GM21529 (cell line): Measurements from ENCODE around the gene OLFML2A.

Experiments used
- ATAC-seq: cut with Tn5 transposase; IDR thresholded peaks from one replicate; pipeline ENCODE4 v1.9.1; 2021; ENCODE audit not compliant: unreplicated experiment

OLFML2A gene

DNA sequence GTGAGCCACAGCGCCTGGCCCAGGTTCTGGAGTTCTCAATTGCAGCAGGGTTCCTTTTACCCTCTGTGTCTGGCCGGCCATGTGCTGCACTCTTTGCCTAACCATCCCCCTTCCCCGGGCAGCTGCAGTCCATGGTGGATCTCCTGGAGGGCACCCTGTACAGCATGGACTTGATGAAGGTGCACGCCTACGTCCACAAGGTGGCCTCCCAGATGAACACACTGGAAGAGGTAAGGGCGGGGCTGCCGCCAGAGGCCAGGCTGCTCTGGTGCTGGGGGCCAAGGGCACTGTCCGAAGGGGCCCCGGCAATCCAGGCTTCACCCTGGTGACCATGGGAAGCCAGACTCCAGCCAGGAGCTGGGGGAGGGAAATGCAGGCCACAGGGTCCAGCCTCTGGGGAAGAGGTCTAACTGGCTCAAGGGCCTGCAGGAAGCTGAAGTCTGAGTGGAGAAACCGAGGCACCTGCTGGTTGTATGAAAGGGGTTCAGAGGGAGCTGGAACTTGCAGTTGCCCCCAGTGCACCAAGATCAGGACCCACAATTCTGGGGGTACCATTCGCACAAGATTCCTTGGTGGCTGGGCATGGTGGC, 18.1 kb downstream of the OLFML2A start:
- ATAC-seq: no peak

DNA sequence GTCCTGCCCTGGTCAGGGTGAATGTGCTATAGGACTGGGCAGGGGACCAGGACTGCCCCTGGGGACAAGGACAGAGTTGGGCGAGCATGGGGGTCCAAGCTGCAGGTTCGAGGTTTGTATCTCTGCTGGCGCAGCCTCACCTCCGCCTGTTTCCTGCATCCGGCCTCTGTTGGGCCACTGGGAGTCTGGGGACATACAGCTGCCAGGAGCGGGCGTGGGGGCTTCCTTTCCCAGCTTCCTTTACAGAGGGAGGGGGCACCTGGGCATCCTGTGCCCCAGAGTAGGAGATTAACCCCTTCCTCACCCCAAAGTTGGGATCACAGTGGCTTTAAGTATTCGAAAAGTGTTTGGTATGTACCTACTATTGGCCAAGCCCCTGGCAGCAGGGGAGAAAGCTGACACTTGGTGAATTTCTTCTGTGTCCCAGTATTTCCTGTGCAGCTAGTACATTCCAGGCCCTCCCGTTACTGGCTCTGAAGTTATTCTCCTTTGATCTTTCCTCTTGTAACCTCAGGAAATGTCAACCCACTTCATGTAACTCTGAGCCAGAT, 19.0 kb downstream of the OLFML2A start:
- no peak for ATAC-seq

DNA sequence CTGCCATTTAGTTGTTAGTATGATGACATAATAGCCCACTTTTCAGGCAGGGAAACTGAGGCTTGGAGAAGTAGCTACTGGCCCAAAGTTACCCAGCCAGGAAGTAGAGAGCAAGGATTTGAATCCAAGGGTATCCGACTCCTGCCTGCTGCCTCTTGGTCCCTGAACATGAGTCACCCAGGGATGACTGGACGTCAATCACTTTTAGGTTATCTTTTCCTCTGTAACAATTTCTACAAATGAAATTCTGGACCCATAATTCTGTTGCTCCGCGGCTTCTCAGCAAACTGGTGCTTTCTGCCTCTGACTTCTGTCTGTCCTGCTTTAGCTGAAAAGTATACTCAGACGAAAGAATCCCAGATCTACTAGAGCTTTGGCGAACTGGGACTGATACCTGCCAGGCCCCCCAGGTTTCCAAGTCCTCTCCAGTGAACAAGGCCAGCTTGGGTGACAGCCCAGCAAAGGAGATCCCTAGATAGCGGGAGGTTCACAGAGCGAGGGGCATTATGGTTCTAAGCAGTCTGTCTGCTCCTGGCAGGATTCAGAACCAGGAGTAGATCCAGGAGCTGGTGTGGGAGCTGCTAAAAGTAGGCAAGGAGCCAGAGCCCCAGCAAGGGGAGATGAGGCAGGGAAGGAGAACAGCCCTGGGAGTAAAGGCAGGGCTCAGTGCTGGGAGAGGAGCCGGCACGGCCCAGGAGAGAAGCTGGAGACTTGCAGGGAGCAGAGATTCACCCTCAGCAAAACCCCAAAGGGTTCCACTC, 20.6 kb downstream of the OLFML2A start:
- no peak for ATAC-seq

DNA sequence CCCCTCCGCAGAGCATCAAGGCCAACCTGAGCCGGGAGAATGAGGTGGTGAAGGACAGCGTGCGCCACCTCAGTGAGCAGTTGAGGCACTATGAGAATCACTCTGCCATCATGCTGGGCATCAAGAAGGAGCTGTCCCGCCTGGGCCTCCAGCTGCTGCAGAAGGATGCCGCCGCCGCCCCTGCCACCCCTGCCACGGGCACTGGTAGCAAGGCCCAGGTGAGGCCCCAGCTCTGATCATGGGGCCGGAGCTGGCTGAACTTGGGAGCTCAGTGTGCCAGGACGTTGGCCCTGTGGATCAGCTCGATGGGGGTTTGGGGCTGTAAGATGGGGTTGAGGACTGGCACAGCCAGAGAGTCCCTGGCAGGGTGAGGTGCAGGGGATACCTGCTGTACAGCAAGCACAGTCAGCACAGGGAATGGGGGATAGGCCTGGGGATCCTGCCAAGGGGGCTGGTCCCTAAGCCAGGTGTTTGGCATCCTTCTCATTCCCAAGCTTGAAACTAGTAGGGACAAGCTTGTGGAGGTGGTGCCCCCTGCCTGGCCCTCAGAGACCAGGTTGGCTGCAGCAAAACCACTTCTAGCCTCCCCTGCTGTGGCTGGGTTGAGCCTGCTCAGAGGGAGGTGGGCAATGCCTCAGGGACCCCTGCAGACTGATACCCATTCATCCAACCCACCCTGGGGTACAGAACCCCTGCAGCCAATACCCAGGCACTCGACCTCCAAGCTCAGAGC, 22.5 kb downstream of the OLFML2A start:
- ATAC-seq: no peak

DNA sequence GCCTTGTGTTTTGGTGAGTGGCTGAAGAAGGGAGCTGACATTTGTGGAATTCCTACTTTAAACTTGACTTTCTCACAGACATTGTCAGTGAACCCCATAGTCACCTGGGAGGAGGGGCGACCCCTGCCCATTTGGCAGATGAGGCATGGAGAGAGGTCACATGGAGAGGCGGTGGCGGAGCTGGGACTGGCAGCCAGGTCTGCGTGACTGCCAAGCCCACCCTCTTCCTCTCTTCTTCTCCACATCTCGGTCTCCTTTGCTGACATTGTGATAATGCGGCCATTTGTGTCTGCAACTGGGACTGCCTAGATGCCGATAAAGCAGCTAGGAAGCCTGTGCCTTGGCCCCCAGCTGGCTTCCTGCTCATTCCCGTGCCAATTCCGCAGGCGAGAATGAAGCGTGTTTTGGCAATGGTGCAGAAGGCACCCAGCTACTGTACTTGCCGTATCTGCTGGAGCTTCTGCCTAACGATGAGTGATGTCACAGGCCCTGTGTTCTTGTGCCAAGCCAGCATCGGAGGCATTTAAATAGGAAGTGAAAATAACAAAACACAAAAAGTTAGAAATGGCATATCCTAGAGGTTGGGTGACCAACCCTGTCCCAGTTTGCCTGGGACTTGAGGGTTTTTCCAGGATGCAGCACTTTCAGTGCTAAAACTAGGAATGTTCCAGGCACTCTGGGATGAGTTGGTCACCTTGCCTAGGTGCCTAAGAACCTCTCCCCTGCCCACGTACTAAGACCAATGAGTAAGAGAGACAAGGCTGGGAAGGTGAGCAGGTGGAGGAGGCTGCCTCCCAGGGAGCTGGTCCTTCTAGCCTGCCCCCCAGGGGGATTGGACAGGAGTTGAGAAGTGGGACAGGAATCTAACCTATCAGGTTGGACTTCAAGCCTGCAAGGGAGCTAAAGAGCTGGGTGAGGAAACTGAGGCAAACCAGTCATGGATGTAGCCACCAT, 23.6 kb downstream of the OLFML2A start:
- no peak for ATAC-seq

DNA sequence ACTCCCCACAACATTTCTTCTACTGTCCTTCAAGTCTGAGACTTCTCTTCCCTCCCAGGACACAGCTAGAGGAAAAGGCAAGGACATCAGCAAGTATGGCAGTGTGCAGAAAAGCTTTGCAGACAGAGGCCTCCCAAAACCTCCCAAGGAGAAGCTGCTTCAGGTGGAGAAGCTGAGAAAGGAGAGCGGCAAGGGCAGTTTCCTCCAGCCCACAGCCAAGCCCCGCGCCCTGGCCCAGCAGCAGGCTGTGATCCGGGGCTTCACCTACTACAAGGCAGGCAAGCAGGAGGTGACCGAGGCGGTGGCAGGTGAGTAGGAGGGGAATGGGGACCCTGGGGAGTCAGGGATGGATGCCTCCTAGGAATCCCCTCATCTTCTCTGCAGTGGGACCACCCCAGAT, 24.4 kb downstream of the OLFML2A start:
- no peak for ATAC-seq

DNA sequence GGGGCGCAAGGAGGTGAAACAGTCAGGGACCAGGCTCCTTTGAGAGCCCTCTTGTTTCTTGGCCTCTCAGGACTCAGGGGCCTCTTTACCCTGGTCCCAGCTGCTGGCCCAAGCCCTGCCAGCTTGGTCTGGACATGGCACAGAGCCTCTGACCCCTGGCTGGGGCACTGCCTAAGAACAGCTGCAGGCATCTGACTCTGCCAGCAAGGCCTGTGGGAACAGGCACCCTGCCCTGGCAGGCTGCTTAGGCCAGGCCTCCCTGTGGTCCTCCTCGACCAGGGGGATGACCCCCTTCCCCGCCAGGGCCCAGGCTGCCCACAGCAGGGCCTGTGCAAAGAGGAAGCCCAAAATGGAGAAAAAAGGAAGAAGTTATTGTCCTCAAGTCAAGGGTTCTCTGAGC, 25.5 kb downstream of the OLFML2A start:
- no peak for ATAC-seq

DNA sequence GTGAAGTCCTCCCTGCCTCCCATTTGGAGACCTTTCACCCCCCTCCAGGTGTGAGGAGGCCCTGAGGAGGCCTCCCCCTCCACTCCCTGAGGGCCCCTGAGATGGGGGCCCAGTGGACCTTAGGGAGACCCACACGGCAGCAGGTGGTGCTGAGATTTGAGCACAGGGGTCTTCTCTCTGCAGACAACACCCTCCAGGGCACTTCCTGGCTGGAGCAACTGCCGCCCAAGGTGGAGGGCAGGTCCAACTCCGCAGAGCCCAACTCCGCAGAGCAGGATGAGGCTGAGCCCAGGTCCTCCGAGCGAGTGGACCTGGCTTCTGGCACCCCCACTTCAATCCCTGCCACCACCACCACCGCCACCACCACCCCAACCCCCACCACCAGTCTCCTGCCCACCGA, 27.0 kb downstream of the OLFML2A start:
- ATAC-seq: no peak

DNA sequence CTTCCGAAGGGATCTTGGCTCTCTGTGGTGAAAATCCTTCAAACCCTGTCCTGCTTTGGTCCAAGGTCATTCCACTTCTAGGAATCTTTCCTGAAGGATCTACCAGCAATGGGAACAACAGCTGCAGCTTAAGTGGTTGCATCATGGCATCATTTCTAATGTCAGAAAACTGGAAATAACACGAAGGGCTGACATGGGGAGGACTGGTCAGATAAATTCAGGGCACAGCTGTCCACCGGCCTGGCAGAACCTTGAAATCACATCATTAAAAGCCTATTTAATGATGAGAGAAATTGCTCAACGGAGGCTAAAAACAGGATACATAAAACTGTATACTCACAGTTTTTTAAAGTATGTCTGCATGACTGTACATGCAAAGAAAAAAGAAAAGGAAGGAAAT, 28.3 kb downstream of the OLFML2A start:
- no peak for ATAC-seq

DNA sequence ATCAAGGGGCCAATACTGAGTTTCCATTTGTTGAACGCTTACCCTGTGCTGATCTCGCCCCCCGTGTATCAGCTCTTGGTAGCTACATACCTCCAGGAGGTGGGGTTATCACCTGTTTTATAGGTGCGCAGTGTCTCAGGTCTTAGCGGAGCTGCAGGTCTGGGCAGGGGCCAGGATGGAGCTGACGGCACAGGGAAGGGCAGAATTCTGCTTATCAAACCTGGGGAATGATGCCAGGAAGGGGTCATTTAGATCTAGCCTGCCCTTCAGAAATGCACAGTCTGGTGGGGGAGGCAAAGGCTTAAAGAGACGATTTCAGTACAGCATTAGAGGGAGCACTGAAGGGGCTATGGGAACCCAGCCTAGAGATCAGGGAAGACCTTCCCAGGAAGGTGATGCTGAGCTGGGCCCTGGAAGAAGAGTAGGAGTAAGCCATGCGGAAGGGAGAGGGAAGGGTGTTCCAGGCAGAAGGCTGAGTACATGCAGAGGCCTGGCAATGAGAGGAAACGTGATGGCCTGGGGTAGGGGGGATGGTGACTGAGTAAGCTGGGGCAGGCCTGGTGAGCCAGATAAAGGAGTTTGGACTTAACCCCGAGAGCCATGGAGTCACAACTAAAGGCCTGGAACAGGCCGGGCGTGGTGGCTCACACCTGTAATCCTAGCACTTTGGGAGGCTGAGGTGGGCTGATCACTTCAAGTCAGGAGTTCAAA, 31.5 kb downstream of the OLFML2A start:
- no peak for ATAC-seq

DNA sequence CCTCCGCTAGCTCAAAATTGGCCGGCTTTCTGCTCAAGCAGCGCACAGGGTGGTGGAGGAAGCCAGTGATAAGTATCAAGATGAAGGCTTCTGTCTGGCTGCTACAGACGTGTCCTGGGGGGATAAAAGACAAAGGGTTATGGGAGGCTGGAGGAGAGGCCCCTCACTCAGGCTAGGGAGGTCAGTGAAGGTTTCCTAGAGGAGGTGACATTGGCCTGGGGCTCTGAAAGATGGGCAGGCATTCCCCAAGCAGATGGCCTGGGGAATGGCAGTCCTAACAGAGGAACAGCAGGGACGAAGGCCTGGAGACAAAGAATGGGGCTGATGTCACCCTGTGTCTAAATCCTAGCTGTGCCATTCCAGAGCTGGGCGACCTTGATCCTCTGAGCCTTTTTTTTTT, 32.3 kb downstream of the OLFML2A start:
- no peak for ATAC-seq

DNA sequence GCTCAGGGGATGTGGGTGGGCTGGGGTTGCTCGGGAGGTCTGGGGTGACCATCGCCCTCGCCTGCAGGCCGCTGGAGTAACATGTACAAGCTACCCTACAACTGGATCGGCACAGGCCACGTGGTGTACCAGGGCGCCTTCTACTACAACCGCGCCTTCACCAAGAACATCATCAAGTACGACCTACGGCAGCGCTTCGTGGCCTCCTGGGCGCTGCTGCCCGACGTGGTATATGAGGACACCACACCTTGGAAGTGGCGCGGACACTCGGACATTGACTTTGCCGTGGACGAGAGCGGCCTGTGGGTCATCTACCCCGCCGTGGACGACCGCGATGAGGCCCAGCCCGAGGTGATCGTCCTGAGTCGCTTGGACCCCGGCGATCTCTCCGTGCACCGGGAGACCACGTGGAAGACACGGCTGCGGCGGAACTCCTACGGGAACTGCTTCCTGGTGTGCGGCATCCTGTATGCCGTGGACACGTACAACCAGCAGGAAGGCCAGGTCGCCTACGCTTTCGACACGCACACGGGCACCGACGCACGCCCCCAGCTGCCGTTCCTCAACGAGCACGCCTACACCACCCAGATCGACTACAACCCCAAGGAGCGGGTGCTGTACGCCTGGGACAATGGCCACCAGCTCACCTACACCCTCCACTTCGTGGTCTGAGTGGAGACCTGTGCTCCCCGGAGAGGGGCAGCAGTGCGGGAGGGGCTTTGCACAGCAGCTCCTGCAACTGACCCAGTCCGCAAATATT, 33.0 kb downstream of the OLFML2A start:
- no peak for ATAC-seq

DNA sequence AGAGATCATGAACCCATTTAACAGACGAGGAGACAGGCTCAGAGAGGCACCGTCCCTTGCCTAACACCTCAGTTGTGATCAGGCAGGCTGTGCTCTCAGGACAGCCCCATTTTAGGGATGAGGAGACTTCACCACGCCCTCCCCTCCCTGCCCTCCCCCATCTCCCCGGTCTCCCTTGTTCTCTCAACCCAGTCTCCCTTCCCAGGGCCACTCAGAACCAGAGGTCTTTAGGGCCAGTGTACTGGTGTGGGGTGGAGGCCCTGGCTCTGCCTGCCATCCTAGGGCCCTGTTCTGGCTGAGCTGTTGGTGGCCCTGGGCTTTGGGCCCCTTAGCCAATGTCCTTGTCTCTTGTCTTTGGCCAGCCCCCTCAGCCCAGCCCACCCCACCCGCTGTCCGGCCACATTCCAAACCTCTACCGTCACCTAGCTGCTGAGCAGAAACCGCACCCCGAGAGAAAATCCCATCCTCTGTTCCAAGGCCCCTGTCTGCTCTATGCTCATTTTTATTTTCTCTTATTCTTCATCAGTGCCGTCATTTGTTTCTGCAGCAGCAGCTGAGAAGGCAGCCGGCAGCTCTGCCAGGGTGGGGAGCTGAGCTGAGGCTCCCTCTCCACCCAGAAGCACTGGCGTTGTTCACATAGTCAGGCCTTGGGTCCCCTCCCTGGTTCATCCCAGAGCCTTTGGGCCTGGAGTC, 33.9 kb downstream of the OLFML2A start:
- ATAC-seq: no peak

DNA sequence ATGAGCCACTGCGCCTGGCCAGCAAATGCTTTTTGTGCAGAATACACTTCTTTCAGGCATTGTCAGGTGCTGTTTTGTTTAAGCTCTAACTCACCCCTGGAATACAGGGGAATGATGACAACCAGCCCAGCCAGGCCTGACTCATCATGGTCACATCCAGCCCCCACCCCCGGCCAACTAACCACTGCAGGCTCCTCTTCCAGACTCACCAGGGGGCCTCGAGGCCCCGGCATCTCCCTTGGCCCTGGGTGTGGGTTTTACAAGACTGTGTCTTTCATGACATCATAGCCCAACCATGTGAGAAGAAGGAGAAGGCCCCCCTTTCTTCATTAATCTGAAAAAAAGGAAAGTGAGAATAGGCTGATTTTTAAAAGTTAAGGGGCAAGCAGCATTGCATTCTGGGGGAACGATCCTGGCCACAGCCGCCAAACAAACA, 35.5 kb downstream of the OLFML2A start:
- no peak for ATAC-seq

DNA sequence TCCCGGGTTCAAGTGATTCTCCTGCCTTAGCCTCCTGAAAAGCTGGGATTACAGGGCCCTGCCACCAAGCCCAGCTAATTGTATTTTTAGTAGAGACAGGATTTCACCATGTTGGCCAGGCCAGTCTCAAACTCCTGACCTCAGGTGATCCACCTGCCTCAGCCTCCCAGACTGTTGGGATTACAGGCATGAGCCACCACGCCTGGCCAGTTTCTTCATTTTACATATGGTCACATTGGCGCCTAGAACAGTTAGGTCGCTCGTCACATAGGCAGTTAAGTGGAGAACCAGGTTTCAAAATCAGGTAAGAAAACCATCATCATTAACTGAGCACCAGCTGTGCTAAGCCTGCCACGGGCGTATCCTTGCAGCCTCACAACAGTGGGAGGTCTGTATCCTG, 36.1 kb downstream of the OLFML2A start:
- no peak for ATAC-seq

DNA sequence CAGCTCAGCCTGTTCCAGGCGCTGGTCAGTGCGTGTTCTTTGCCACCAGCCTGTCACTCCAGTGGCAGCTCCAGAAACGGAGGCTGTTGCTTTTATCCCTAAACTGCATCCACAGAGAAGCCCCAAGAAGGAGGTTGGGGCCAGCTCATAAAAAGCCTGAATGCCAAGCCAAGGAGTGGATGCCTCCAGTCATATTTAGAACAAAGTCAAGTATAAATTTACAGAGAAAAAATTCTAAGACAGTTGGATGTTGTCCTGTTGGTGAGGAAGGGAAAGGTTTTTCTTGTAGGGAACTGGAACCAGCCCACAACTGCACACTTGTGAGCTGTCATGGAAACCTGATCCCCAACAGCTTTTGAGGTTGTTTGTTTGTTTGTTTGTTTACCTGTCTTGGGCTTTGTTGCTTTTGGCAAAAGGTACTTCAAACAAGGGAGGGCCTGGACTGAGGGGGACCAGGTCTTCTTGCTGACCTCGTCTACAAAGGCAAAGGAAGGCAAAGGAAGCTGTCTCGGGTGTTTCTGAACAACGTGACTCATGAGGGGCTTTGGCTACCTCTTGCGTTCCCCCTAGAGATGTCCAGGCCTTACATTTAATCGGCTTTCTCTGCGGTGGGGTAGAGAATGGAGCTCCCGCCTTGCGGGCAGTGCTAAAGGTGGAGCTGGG, 36.7 kb downstream of the OLFML2A start:
- ATAC-seq: no peak

DNA sequence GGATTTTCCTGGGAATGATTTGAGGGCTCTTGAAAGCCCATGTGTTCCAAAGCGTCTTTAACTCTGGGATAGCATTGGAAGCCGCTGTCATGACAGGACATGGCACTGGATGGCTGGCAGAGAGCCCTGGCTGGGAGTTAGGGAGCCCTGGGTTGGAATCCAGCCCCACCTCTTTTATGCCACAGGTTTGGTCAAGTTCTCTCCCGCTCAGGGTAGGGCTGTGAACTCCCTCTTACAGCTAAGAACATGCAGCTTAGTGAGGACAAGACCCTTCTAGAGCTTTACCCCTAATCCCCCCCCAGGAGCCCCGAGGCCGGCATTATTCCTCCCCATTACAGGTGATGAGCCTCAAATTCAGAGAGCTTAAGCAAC, 37.2 kb downstream of the OLFML2A start:
- ATAC-seq: no peak

DNA sequence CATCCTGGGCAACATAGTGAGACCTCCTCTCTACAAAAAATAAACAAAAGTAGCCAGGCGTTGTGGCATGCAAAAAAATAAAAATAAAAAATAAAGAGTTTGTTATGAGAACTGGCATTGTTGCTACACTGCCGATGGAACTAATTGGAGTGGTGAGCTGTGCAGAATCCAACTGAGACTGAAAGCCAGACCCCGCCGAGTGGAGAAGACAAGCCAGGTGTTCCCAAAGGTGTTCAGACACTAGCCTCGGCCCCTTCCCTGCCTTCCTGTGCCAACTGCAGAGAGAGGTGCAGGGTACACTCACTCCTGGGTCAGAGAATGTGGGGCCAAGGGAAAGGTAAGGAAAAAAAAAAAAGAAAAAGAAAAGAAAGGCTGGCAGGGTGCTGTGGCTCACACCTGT, 38.7 kb downstream of the OLFML2A start:
- ATAC-seq: no peak
